HAP-1 (cell line): ENCODE data around the gene PSPN.
A peak's percentile ranks its signal among the peaks of the same experiment; 100 is the strongest.

ENCODE experiments used
- DNase-seq, 2 experiments: peaks; one replicate each; pipeline ENCODE4 v3.0.0-alpha.2; 2016 to 2020; ENCODE audit warnings: low spot score in 2 of 2
- H3K27me3 ChIP-seq: fragments of 250-450 bp; sonication (Bioruptor Pico); 2 replicates; pipeline ENCODE4 v1.5.1; 2020; ENCODE audit warnings: low read depth, mild to moderate bottlenecking, moderate library complexity
- H3K36me3 ChIP-seq: fragments of 250-450 bp; sonication (Bioruptor Pico); replicated peaks from 2 replicates; pipeline ENCODE4 v1.5.1; 2020; ENCODE audit warnings: mild to moderate bottlenecking
- H3K4me1 ChIP-seq: fragments of 250-450 bp; sonication (Bioruptor Pico); 2 replicates; pipeline ENCODE4 v1.5.1; 2020; ENCODE audit warnings: mild to moderate bottlenecking
- H3K4me3 ChIP-seq: fragments of 250-450 bp; sonication (Bioruptor Pico); 2 replicates; pipeline ENCODE4 v1.5.1; 2020; ENCODE audit warnings: mild to moderate bottlenecking, moderate library complexity
- H3K9me3 ChIP-seq: fragments of 250-450 bp; sonication (Bioruptor Pico); 2 replicates; pipeline ENCODE4 v1.5.1; 2020; ENCODE audit warnings: mild to moderate bottlenecking, moderate library complexity
- in situ Hi-C: fragments of 300-500 bp; cut with MboI; formaldehyde crosslinking; loops from 3 replicates; pipeline ENCODE4 v1.14.3; 2020; ENCODE audit warnings: low sequenced_read_pairs, inconsistent platforms, mixed read lengths

The PSPN gene

DNA sequence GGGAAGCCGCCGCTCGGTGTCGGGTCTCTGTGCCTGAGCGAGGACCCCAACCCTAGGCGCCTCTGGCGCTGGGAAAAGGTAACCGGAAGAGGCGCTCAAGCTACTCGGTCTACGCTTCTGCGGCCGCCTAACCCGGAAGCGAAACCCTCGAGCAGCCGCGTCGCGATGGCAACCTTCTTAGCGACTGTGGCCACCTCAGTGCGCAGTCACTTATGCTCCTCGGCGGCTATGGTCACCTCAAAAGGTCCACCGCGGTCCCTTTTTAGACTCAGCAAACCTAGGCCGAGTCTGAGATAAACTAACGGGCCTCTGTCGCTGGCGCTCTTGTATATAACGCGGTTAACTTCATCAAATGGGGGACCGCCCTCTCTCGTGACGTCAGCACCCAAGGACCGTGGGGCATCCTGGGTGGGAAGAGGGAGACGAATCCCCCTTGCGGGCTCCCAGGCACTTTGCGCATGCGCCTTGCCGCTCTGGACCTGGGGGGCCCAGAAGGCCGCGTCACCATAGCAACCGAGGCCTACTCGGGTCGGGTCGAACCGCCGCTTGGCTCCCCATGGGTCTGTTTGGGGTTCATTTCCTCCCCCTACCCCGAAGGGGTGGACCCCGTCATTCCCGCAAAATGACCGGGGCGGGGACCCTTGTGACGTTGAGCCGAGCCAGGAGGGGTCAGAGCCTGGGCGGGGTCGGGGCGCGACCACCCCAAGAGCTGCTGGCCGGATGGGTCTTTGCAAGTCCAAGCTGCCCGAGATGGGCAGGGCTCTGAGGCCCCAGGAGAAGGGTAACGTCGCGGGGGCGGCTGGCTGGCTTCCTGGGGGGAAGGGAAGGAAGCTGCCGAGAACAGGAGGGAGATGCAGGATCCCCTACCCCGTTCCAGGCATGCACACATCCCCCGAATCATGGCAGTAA, 17.6 kb upstream of the PSPN start, which contains the start of gene GTF2F1:
GTF2F1 (minus strand) TSS at position 91 of the 909 bp plus-strand sequence. CDS start 169 bp downstream, outside the sequence.
- peaks cover 10% of the 10 kb centered on the region for H3K4me1 ChIP-seq
- peak within 1 kb of the TSS; percentile 91 for H3K4me3 ChIP-seq
- no peaks in the 10 kb centered on the region for H3K27me3 ChIP-seq
- DNase-seq = peak; percentile 92 to 96
- no peaks in the 10 kb centered on the region for H3K9me3 ChIP-seq
- peaks cover 27% of the 10 kb centered on the region for H3K36me3 ChIP-seq
- in situ Hi-C loops = no loop called here

- in situ Hi-C loops = no loop called here
- Histone ChIP-seq H3K4me1 (peaks cover 10% of the 10 kb centered on the region), H3K9me3 (no peaks in the 10 kb centered on the region), H3K4me3 (peak overlapping the region; percentile 91), H3K27me3 (no peaks in the 10 kb centered on the region), H3K36me3 (peaks cover 36% of the 10 kb centered on the region)
- DNase-seq = no peak
Observed at GRCh38 chr19:6392221-6393073, 16.7 kb upstream of the PSPN start.

- H3K9me3 ChIP-seq = no peaks in the 10 kb centered on the region
- in situ Hi-C loops = no loop called here
- no peak for DNase-seq
- H3K4me3 ChIP-seq = no peak overlapping the region
- H3K4me1 ChIP-seq = peaks cover 2% of the 10 kb centered on the region
- H3K27me3 ChIP-seq = no peaks in the 10 kb centered on the region
- H3K36me3 ChIP-seq = peaks cover 74% of the 10 kb centered on the region
Observed at GRCh38 chr19:6387372-6387771, 11.6 kb upstream of the PSPN start.

- Histone ChIP-seq H3K4me1 (no peaks in the 10 kb centered on the region), H3K27me3 (no peaks in the 10 kb centered on the region), H3K9me3 (no peaks in the 10 kb centered on the region), H3K4me3 (no peak overlapping the region), H3K36me3 (peaks cover 81% of the 10 kb centered on the region)
- in situ Hi-C loops = no loop called here
- no peak for DNase-seq
Observed at GRCh38 chr19:6384381-6384780, 8.6 kb upstream of the PSPN start.

GRCh38 chr19:6383188-6383587, 7.5 kb upstream of the PSPN start:
- peaks cover 77% of the 10 kb centered on the region for H3K36me3 ChIP-seq
- no peaks in the 10 kb centered on the region for H3K9me3 ChIP-seq
- H3K4me1 ChIP-seq = no peaks in the 10 kb centered on the region
- no peaks in the 10 kb centered on the region for H3K27me3 ChIP-seq
- in situ Hi-C loops = no loop called here
- H3K4me3 ChIP-seq = no peak overlapping the region
- no peak for DNase-seq

DNA sequence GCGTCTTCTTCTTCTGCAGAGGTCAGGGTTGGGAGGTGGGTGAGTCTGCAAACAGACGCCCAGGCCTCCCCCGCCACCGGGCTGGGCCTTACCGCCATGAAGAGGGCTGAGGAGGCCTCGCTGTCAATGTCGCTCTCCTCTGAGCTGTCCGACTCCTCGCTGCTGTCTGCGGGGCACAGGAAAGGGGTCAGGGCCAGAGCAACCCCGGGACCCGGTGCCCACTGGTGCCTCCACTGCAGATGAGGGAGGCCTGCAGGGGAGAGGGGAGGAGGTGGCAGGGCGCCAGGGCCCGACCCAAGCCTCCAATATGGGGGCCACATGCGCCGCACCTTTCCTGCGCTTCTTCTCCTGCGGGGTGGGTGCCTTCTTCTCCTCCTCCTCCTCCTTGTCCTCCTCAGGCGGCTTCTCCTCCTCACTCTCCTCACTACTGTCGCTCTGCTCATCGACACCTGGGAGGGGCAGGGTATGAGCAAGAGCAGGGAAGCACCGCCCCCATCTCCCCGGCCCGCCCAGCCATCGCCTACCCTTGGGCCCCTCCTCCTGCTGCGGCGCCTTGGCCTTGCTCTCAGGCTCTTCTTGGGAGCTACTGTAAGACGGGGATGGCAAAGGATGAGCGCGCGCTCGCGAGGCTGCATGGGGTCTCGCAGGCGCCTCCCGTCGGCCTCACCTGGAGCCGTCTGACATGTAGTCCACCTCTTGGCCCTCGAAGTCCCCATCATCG, 5.5 kb upstream of the PSPN start:
- in situ Hi-C loops = no loop called here
- no peak for DNase-seq
- H3K27me3 ChIP-seq = no peaks in the 10 kb centered on the region
- H3K4me1 ChIP-seq = peaks cover 10% of the 10 kb centered on the region
- no peaks in the 10 kb centered on the region for H3K9me3 ChIP-seq
- no peak overlapping the region for H3K4me3 ChIP-seq
- H3K36me3 ChIP-seq = peaks cover 58% of the 10 kb centered on the region

DNA sequence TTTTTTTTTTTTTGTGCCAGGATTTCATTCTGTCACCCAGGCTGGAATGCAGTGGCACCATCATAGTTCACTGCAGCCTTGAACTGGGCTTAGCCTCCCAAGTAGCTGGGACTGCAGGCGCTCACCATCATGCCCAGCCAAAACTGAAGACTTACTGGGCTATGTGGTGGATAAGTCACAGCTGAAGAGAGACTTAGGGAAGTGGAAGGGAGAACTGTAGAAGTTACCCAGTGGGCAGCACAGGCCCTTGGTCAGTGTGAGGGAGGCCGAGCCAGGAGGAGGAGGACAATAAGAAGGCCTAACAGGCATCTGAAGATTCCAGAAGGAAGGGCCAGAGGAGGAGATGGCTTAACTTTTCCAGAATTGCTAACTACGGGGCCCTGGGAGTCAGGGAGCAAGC, 4.0 kb upstream of the PSPN start:
- Histone ChIP-seq H3K36me3 (peaks cover 52% of the 10 kb centered on the region), H3K27me3 (no peaks in the 10 kb centered on the region), H3K4me1 (peaks cover 10% of the 10 kb centered on the region), H3K4me3 (no peak overlapping the region), H3K9me3 (no peaks in the 10 kb centered on the region)
- no peak for DNase-seq
- in situ Hi-C loops = no loop called here

DNA sequence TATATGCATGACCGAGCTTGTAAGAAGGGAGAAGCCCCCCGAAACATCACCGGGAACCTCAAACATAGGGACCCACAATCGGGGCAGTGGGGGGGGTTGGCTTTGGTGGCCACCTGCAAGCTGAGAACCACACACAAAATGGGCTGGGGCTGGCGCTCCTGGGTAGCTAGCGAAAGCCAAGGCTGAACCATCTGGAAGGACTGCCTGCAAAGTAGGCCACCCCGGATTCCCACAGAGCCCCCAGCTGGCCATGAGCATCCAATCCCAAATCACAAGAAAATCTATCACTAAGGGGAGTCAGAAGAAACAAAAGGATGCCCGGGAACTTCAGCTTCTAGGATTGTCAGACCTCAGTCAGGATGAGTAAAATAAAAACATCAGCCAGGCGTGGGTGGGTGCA, 2.8 kb upstream of the PSPN start:
- Histone ChIP-seq H3K9me3 (no peaks in the 10 kb centered on the region), H3K27me3 (no peaks in the 10 kb centered on the region), H3K4me3 (no peak overlapping the region), H3K36me3 (peaks cover 41% of the 10 kb centered on the region), H3K4me1 (peaks cover 15% of the 10 kb centered on the region)
- in situ Hi-C loops = no loop called here
- no peak for DNase-seq

GRCh38 chr19:6378041-6378440, 2.3 kb upstream of the PSPN start:
- no peak overlapping the region for H3K4me3 ChIP-seq
- H3K9me3 ChIP-seq = no peaks in the 10 kb centered on the region
- no peak for DNase-seq
- H3K27me3 ChIP-seq = no peaks in the 10 kb centered on the region
- in situ Hi-C loops = no loop called here
- peaks cover 15% of the 10 kb centered on the region for H3K4me1 ChIP-seq
- H3K36me3 ChIP-seq = peaks cover 37% of the 10 kb centered on the region

GRCh38 chr19:6376512-6377190, 918 bp upstream of the PSPN start:
- in situ Hi-C loops = no loop called here

DNA sequence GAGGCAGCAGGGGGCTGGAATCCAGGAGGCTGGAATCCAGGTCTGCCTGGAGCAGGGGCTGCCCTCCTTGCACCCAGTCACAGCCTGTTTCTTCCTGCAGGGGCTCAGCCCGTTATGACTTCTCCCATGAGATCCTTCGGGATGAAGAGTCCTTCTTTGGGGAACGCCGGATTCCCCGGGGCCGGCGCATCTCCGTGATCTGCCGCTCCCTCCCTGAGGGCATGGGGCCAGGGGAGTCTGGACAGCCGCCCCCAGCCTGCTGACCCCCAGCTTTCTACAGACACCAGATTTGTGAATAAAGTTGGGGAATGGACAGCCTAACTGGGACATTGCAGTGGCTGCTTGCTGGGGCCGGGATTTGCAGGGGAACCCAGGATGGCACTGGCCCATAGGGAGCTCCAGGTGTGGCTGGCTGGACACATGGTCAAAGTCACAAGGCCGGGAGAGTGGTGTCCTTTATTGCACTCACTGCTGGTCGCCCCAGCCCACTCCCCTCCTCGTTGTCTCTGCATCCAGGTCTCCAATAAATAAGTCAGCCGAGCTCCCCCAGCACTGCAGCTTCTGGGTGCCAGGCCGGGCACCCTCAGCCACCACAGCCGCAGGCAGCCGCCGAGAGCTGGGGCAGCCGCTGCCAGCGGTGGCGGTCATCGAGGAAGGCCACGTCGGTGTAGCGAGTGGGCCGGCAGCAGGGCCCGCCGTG, 872 bp downstream of the PSPN start:
- H3K4me3 ChIP-seq = no peak overlapping the region
- in situ Hi-C loops = no loop called here
- DNase-seq = no peak
- H3K4me1 ChIP-seq = peaks cover 19% of the 10 kb centered on the region
- no peaks in the 10 kb centered on the region for H3K27me3 ChIP-seq
- peaks cover 11% of the 10 kb centered on the region for H3K36me3 ChIP-seq
- no peaks in the 10 kb centered on the region for H3K9me3 ChIP-seq

More at GRCh38 chr19:6376512-6377190, 918 bp upstream of the PSPN start:
- Histone ChIP-seq H3K4me1 (peaks cover 19% of the 10 kb centered on the region), H3K36me3 (peaks cover 27% of the 10 kb centered on the region), H3K9me3 (no peaks in the 10 kb centered on the region), H3K4me3 (no peak overlapping the region), H3K27me3 (no peaks in the 10 kb centered on the region)
- peak; percentile 26 to 39 for DNase-seq

DNA sequence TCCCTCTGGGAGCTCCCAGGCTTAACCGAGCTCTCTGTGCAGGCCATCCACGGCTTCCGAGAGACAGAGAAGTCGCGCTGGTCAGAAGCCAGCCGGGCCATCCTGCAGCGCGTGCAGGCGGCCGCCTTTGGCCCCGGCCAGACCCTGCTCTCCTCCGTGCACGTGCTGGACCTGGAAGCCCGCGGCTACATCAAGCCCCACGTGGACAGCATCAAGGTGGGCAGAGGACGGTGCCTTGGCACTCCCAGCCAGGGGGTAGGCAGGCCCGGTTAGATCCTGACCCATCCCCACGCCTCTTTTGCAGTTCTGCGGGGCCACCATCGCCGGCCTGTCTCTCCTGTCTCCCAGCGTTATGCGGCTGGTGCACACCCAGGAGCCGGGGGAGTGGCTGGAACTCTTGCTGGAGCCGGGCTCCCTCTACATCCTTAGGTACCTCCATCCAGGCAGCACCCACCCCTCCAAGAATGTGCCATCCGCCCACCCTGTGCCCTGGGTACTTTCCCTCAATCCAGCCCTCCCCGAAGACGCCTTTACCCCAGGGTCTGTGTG, 1.5 kb downstream of the PSPN start:
- no peaks in the 10 kb centered on the region for H3K9me3 ChIP-seq
- peaks cover 7% of the 10 kb centered on the region for H3K36me3 ChIP-seq
- in situ Hi-C loops = no loop called here
- DNase-seq = no peak
- H3K27me3 ChIP-seq = no peaks in the 10 kb centered on the region
- H3K4me3 ChIP-seq = no peak overlapping the region
- peaks cover 19% of the 10 kb centered on the region for H3K4me1 ChIP-seq
